Measurements from ENCODE around the gene SLC50A1. TPM values are rescaled to one million over a fixed set of nuclear protein-coding genes. Genes with fewer than 3 reads are reported as not detected.

Gene SLC50A1
- total and polyA plus RNA-seq, 11 donors, result 5.4 to 36.0 (median 10.5) TPM

DNA sequence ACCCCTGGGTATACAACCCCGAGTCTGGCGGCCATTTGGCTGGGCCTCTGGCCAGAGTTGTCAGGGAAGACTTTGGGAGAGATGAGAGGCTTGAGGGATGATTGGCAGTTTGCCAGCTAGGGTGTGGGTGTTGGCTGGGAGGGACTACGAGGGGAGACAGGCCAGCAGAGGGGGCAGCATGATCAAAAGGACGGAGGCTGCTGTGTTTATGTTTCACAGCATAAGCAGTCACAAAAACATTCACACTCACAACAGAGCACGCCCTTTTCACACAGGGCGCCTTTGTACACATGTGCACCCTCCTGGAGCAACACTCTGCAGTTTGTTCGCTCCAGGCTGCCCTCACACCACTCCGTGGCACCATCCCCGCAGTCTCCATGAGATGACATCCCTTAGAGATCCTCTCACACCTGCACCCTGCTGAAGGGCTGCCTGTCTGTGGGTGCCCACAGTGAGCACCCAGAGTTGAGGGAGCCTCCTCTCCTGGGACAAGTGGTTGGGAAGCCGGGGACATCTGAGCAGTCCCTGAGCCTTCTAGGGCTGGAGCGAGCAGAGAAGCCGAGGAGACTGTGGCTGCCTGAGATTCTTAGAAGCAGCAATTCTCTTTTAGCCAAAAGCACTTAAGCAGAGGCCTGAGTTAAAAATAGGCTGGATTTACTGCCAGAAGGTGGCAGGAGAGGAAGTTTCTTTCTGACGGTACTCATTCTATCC lies 41.6 kb upstream of the SLC50A1 start:
- Histone ChIP-seq H3K36me3 (no peaks in the 10 kb centered on the region), H3K27ac (peak overlapping the region in 7 of 12 donors; percentile 2 to 72 (median 36)), H3K4me3 (peak overlapping the region in 1 of 12 donors; percentile 18), H3K4me1 (peaks cover 7 to 26% (median 17%) of the 10 kb centered on the region in 12 donors), H3K27me3 (peaks cover 0 to 5% (median 0%) of the 10 kb centered on the region in 9 donors), H3K9me3 (no peaks in the 10 kb centered on the region)
- 6 to 10% (median 7%) methylated on average over 13 of the region's 13 CpGs for WGBS, 4 donors
- intact Hi-C loops (cut with DNase I), result loop anchor here (1.0 to 5.0 kb wide), 5 partner anchors 33 to 75 kb away; partner anchors contain the start of gene EFNA1 (in 10 of the 10)
- peak; percentile 21 to 68 (median 56) for ATAC-seq
- DNase-seq, result peak in 2 of 5 donors; percentile 65 to 73
- TF ChIP-seq POLR2A (IDR thresholded peaks at IDR 0.05) (no peak), CTCF (IDR thresholded peaks at IDR 0.05) (peak in 10 of 12 donors; percentile 6 to 63 (median 36))

- H3K36me3 ChIP-seq, result no peaks in the 10 kb centered on the region
- TF ChIP-seq POLR2A (IDR thresholded peaks at IDR 0.05) (no peak), CTCF (IDR thresholded peaks at IDR 0.05) (peak in 2 of 12 donors; percentile 19 to 52)
- peaks cover 7 to 26% (median 17%) of the 10 kb centered on the region in 12 donors for H3K4me1 ChIP-seq
- intact Hi-C loops (cut with DNase I), result loop anchor here (1.0 to 5.0 kb wide), 4 partner anchors 32 to 74 kb away; partner anchors contain the start of gene EFNA1 (in 10 of the 10)
- peaks cover 0 to 5% (median 0%) of the 10 kb centered on the region in 9 donors for H3K27me3 ChIP-seq
- ATAC-seq, result no peak
- no peaks in the 10 kb centered on the region for H3K9me3 ChIP-seq
- no peak overlapping the region for H3K4me3 ChIP-seq
- no peak for DNase-seq
- WGBS, 4 donors, result 79 to 91% (median 86%) methylated on average over 2 of the region's 2 CpGs
- H3K27ac ChIP-seq, result peak overlapping the region in 5 of 12 donors; percentile 2 to 72 (median 59)
Measured at GRCh38 chr1:155094622-155094948, 41.1 kb upstream of the SLC50A1 start.

- H3K36me3 ChIP-seq, result no peaks in the 10 kb centered on the region
- H3K4me3 ChIP-seq, result no peak overlapping the region
- H3K4me1 ChIP-seq, result peaks cover 2 to 18% (median 5%) of the 10 kb centered on the region in 12 donors
- no peak for ATAC-seq
- TF ChIP-seq POLR2A (IDR thresholded peaks at IDR 0.05), result no peak
- no peak for TF ChIP-seq CTCF (IDR thresholded peaks at IDR 0.05)
- intact Hi-C loops (cut with DNase I), result no loop called here
- no peaks in the 10 kb centered on the region for H3K9me3 ChIP-seq
- WGBS, 4 donors, result 86 to 88% (median 87%) methylated on average over 7 of the region's 7 CpGs
- no peak for DNase-seq
- no peak overlapping the region for H3K27ac ChIP-seq
- H3K27me3 ChIP-seq, result peaks cover 0 to 5% (median 0%) of the 10 kb centered on the region in 9 donors
Measured at GRCh38 chr1:155099331-155099730, 36.3 kb upstream of the SLC50A1 start.

- Histone ChIP-seq H3K9me3 (no peaks in the 10 kb centered on the region), H3K27ac (no peak overlapping the region), H3K4me3 (no peak overlapping the region), H3K27me3 (no peaks in the 10 kb centered on the region), H3K36me3 (no peaks in the 10 kb centered on the region), H3K4me1 (peaks cover 0 to 21% (median 10%) of the 10 kb centered on the region in 12 donors)
- no peak for ATAC-seq
- intact Hi-C loops (cut with DNase I), result no loop called here
- DNase-seq, result no peak
- 75 to 93% (median 89%) methylated on average over 9 of the region's 9 CpGs for WGBS, 4 donors
- TF ChIP-seq CTCF (IDR thresholded peaks at IDR 0.05), result no peak
- no peak for TF ChIP-seq POLR2A (IDR thresholded peaks at IDR 0.05)
Measured at GRCh38 chr1:155103325-155103724, 32.3 kb upstream of the SLC50A1 start.
